Measurements from ENCODE around the gene NEU3.
"Not testable (repeated sequence)": the region's sequence is repeated elsewhere in the genome, so short reads cannot be mapped to it uniquely, and the experiment has no call there.

Gene NEU3

DNA sequence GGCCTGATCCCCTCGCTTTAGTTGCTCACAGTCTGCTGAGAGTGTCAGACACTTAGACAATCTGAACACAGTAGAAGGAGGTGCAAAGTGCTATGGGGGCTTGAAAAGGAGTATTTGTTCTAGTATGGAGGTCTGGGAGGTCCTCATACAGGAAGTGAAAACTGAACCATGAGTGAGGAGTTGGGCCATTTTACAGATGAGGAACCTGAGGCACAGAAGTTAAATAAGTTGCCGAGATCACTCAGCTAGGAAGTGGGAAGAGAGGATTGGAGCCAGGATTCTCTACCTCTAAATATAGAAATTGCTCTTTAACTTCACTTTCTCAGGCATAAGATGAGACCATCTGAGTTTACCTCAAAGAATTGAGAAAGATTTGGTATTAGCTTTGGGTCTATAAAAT, 4.0 kb upstream of the NEU3 start:
- DNase-seq: no peak

DNA sequence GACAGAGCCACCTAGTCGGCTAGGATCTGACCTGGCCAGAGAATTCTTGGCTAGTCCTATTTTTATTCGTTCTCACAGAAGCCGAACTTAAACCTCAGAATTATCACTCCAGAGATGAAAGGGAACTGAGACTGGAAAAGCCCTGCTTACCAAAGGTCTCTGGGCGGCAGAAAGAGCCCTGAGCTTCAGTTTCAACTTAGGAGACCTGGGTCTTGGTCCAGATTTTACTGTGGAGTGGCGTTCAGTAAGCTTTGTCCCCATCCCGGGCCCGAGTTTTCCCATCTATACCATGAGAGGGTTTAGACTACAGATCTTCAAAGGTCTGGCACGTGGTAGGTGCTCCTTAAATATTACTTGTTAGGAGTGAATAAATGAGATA, 516 bp downstream of the NEU3 start:
- DNase-seq: no peak

DNA sequence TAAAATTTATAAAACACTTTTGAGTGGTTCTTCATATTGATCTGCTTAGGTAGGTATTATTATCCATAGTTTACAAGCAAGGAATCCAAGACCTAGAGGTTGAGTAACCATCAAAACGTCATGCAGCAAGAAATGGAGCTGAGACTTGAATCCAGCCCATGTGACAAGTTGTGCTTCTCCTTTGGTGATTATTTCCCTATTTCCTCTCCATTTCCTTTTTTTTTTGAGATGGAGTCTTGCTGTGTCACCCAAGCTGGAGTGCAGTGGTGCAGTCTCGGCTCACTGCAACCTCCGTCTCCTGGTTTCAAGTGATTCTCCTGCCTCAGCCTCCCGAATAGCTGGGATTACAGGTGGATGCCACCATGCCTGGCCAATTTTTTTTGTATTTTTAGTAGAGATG, 1.4 kb downstream of the NEU3 start:
- DNase-seq: not testable (repeated sequence)

DNA sequence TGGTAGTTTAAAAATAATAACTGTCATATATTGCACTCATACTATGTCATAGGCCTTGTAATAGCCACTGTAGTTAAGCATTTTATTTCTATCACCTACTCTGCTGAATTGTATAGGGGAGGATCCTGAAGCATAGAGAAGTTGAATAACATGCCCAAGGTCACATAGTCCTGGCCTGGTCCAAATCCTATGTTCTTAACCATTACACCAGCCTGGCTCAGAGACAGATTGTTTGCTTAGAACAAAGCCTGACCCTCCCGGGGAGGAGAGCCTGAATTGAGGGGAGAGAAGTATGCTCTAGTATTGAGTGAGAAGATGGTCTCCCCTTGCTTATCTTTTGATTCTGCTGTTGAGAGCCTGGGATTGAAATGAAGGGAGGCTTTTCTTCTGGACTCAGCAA, 2.2 kb downstream of the NEU3 start:
- DNase-seq: no peak

DNA sequence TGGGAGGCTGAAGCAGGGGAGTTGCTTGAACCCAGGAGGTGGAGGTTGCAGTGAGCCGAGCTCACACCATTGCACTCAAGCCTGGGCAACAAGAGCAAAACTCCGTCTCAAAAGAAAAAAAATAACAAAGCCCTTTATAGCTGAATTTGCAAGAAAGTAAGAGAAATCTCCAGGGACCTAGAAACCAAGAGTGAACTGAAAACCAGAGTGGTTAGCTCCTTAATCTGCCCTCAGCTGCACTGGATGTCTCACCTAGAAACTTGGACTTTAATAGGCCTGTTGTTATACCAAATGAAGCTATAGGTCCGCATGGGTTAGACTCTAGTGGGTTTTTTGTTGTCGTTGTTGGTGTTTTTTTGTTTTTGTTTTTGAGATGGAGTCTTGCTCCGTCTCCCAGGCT, 4.1 kb downstream of the NEU3 start:
- DNase-seq: no peak

DNA sequence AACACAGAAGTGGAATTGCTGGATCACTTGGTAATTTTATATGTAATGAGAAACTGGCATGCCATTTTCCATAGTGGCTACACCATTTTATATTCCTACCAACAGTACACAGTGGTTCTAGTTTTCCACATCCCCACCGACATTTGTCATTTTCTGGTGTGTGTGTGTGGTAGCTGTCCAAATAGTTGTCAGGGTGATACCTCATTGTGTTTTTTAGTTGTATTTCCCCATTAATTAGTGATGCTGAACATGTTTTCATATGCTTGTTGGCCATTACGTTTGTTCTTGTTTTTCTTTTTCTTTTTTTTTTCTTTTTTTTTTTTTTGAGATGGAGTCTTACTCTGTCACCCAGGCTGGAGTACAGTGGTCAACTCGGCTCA, 12.2 kb downstream of the NEU3 start:
- DNase-seq: no peak

DNA sequence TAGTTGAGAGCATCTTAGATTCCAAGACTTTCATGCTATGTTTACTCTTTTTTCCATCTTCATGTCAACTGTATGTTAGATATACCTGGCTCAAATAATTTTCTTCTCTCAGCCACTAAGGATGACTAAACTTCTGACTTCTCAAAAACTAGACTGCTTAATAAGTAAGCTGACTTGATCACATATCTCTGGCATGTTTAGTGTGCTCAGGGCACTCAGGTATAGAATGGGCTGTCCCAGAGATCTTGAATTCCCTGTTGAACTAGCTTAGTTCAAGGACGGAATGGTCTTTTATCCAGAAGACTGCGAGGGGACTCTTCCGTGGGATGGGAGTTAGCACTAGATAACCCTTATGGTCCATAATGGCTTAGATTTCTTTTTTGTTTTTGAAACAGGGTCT, 13.0 kb downstream of the NEU3 start:
- DNase-seq: no peak

DNA sequence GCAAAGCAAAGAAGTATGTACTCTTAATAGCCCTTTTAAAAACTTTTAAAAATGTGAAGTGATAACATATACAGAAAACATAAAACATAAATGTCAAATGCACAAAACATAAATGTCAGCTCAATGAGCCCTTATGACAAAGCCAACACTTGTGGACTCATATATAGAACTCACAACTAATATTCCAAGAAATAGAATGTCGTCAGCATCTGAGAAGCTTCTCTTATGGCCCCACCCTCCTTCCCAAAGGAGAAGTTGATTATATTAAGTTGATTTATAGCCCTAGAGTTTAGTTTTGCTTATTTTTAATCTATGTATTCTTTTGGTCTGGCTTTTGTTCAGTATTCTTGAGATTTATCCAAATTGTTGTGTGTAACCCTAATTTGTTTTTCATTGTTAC, 13.8 kb downstream of the NEU3 start:
- no peak for DNase-seq

DNA sequence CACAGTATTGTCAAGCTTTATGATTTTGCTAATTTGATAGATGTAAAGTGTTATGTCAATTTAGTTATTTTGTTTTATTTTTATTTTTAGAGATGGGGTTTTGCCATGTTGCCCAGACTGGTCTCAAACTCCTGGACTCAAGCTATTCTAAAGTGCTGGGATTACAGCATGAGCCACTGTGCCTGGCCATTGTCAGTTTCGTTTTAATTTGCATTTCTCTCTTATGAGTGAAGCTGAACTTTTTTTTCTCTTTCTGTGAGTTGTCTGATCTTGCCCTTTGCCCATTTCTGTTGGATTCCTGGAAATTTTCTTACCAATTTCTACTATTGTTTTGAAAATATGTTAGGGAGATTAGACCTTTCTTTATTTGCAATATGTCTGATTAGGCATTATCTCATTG, 15.5 kb downstream of the NEU3 start:
- DNase-seq: no peak

DNA sequence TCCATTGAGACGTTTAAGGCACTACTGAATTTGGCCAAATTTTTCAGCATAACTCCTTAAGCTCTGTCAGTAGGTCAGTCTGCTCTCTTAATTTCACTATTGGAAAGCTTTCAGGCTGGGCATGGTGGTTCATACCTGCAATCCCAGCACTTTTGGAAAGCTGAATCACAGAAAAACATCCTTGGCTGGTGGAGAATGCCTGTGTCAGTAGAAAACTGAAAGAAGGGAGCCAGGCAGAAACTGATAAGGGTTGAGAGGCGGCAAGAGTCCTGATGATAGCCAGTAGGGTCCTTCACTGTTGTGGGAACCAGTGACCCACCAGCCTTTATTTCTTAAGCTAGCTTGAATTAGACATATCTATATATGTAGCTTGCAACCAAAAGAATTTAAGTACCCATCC, 22.6 kb downstream of the NEU3 start:
- no peak for DNase-seq

DNA sequence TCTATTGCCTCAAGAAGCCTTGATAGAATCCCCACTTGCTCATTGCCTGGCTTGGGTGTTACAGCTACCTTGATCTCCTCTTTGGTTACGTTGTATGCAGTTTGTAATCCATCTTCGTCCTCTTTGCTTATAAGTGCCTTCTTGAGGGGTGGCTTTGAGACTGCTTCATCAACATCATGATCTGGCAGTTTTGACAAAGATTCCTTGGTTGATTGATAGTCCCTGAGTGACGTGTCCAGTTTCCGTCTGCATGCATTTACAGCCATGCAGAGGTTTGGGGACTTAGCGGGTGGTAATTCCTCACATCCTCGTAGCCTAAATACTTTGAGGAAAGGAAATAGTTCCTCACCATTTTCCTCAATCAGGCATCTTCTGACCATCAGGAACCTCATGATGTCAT, 23.1 kb downstream of the NEU3 start:
- no peak for DNase-seq

DNA sequence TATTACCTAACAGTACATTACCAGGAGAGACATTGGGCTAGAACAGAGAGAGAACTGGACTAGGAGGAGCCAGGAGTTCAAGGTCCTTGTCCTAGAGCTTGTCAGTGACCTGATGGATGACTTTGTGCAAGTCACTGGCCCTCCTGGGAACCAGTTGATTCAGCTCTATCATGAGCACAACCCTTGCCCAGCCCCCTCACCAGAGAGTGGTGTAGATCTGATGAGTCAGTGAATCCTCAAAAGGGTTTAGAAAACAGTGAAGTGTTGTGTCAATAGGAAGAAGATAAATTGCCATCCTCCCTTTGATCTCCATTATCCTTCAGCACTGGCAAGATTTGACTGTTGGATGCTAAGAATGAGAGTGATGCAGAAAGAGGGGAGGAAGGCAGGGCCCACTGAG, 24.3 kb downstream of the NEU3 start:
- DNase-seq: no peak

DNA sequence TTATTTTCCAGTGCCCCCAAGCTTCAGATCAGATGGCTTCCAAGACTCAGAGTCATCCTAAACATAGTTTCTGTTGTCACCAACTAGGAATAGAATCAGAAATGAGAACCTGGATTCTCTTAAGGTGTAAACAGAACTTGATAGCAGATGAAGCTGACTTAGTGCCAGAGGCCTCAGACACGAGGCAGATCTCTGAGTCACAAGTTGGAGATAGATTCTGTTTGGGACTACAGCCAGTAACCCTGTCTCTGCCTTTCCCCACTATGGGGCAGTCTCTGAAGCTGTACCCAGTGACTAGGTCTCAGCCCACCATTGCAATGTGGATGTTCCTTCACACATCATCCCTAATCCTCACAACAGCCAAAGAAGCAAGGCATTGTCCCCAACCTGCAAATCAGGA, 25.4 kb downstream of the NEU3 start:
- DNase-seq: no peak

DNA sequence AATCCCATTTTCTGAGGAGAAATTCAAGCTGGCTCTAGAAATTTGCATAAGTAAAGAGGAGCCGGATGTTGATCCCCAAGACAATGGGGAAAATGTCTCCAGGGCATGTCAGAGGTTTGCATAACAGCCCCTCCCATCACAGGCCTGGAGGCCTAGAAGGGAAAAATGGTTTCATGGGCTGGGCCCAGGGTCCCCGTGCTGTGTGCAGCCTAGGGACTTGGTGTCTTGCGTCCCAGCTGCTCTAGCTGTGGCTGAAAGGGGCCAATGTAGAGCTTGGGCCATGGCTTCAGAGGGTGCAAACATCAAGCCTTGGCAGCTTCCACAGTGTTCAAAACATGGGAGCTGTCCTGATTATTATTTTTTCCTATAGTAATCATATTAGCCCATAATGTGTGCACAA, 30.5 kb downstream of the NEU3 start:
- DNase-seq: not testable (repeated sequence)

DNA sequence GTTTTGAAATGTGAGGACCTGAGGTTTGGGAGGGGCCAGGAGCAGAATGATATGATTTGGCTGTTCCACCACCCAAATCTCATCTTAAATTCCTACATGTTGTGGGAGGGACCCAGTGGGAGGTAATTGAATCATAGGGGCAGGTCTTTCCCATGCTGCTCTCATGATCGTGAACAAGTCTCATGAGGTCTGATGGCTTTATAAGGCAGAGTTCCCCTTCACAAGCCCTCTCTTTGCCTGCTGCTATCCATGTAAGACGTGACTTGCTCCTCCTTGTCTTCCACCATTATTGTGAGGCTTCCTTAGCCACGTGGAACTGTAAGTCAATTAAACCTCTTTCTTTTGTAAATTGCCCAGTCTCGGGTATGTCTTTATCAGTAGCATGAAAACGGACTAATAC, 31.6 kb downstream of the NEU3 start:
- DNase-seq: not testable (repeated sequence)

DNA sequence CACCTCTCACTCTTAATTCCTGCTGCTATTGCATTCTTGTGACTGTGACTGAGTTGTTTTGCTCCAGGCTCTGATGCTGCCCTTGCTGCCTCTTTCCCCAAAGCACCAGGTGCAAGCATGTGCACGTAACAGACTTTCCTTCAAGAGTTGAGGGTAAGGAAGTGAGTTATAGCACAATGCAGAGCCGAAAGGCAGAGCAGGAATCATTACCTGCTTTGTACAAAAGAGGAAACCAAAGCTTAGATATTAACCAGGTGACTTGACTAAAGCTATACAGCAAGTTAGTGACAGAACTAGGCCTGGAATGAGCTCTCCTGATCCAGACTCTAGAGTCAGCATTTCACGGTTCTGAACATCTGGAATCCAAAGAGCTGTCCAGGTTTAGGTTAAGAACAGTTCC, 33.6 kb downstream of the NEU3 start:
- DNase-seq: no peak

DNA sequence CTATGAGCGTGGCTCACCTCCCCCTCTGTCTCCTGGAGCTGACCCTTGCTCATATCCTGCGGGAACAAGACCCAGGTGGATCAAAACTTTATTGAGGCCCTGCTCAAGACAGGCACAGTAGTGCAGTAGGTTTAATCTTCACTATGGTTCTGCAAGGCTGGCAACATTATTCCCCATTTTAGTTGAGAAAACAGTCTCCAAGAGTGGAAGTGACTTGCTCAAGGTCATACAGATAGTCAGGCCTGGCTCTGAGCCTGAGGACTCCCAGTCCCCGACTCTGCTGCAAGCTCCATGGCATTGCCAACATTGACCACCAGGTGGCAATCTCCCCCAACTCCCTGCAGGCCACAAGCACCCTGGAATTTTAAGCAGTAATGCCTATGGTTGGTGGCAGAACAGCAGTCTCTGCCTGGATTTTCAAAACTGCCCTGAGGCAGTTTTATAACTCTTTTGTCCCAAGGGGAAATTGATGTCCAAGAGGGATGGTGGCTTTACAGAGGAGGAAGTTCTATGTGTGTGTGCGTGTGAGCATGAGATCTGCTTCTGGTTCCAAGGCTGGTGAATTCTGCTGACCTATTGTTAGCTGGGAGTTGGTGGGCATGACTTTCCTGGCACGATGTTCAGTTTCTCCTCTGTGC, 34.1 kb downstream of the NEU3 start:
- DNase-seq: peak; percentile 42

DNA sequence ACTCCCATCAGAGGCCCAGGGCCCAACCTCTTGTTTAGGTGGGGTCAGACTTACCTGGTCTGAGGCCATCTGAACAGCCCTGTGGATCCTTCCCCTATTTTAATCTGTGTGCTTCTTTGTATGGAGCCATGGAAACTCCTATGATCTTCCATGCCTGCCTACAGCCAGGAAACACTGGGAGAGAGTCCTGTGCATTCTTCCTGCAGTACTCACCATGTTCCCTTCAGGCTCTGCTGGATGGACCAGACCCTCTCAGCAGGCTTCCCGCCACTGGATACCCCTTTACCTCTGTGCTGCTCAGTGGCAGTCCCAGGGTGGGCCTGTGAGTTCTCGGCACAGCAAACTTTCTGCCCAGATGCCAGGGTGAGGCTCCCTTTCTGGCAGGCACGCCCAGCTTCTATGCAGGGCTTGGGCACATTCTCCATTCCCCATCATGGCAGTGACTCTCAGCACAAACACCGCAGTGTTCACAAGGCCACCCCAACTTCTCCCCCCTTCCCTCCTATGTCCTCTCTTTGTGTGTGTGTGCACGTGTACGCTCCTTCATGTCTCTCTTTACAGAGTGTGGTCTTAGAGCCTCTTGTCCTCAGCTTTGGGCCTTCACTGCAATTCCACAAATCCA, 34.8 kb downstream of the NEU3 start:
- no peak for DNase-seq

DNA sequence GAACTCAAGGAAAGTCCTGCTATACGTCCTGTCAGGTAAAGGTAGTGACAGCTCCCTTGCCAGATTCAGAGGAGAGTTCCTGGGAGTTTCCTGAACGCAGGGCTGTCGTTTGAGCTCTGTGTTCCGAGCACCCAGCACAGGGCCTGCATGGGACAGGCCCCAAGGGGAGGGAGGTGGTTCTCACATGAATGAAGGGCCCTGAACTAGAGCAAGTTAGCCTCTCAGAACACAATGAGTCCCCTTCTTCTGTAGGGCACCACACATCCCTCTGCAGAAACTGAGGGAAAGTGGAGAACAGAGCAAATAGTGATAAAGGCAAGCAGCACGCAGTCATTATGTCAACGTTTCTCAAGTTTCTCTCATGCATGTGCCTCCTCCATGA, 35.3 kb downstream of the NEU3 start:
- DNase-seq: no peak

DNA sequence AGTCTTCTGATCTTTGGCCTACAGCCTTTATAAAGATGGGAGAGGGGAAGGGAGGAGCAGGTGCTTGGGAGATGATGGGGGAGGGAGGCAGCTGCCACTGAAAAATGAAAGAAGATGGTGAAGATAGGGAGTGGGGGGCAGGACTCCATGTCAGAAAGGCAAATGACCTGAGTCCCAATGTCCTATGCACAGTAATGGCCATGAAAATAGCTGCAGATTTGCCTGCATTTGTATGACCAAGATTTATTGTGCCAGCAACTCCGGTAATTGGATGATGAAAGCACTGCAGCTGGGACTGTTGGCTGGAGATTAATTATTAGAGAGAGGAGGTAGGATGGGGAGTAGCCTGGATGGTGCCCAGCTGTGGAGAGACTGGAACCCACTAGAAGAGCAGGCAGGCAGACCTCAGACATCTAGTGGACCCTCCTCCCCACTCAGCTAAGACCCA, 36.1 kb downstream of the NEU3 start:
- DNase-seq: no peak

DNA sequence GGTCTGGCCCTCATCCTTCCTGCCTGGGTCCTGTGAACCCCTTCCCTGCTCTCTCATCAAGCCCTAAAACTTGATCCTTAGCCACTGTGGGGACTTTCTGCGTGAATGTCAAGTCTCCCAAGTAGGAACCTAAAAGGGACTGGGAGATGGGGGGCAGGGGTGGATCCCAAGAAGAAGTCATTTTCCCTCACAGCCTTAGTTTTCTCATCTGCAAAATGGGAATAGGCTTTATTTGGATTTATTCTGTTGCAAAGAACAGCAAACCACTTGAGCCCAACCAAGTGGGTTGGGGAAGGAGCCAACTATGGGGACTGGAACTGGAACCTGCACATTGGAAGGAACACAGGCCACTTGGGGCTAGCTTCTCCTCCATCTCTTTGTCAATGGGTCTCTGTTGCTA, 36.8 kb downstream of the NEU3 start:
- no peak for DNase-seq

DNA sequence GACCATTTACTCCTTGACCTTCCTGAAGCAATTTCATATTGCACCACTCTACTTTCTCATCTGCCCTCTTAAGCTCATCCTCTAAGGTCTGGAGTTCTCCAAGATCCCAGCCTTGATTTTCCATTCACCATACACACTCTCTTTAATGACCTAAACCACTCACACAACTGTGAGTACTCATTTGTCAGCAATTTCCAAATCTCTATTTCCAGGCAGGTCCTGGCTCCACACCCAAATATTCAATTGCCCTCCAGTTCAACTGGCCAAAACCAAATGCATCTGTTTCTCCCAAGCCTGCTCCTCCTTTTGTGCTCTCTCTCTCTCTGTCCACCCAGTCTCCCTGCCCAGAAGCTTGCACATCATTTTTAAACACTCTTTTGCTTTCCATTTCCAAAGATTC, 39.6 kb downstream of the NEU3 start:
- no peak for DNase-seq

DNA sequence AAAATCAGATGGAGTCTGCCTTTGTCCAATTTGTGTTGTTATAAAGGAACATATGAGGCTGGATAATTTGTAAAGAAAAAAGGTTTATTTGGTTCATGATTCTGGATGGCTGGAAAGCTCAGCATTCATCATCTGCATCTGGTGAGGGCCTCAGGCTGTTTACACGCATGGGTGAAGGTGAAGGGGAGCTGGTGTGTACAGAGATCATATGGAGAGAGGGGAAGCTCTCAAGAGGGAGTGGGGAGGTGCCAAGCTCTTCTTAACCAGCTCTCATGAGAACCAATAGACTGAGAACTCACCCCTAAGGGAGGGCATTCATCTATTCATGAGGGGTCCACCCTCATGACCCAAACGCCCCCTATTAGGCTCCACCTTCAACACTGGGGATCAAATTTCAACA, 40.0 kb downstream of the NEU3 start:
- no peak for DNase-seq

DNA sequence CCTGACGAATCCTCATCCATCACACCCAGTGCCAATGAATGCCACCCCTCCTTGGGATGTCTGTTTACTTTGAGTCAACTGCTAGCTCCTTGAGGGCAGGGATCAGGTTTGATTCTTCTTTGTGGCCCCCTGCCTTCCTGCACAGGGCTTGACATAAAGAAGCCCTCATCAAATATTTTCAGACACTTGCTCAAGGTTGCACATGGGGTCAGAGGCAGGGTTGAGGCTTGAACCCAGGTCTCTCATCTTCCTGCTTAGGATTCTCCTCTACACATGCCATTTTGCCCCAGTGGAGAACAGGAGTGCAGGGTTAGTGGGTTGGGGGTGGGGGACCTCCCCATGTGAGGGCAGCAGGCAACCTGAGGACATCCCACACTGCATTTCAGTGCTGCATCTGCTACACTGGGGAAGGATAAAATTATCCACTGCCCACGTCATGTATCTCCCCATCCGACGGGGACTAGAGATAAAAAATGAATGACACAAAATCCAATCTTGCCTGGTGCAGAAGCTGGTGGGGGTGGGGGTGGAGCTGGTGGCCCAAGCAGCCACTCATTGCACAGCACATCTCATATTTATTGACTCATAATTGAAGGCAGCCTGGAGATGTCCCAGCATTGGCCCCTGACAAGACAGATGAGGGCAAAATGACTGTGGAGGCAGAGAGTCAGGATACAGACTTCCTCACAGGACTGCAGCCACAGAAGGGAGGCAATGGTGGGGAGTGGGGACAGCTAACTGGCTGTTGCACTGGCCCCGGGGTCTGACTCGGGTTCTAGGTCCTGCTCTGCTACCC, 41.3 kb downstream of the NEU3 start:
- no peak for DNase-seq

Measured in NCI-H2107 (cell line).